C4-2B (cell line): ENCODE data around the gene MSI2.

Source experiments
- H3K27ac ChIP-seq: fragments of 450-650 bp; 2 replicates; pipeline ENCODE4 v1.5.1; 2017
- CTCF ChIP-seq: fragments of 450-650 bp; conservative IDR thresholded peaks from 2 replicates; pipeline ENCODE4 v1.5.1; 2017; ENCODE audit warnings: mild to moderate bottlenecking
- ZFX ChIP-seq: fragments of 450-650 bp; IDR thresholded peaks from 2 replicates; pipeline ENCODE4 v1.6.1; 2017

Gene MSI2

DNA sequence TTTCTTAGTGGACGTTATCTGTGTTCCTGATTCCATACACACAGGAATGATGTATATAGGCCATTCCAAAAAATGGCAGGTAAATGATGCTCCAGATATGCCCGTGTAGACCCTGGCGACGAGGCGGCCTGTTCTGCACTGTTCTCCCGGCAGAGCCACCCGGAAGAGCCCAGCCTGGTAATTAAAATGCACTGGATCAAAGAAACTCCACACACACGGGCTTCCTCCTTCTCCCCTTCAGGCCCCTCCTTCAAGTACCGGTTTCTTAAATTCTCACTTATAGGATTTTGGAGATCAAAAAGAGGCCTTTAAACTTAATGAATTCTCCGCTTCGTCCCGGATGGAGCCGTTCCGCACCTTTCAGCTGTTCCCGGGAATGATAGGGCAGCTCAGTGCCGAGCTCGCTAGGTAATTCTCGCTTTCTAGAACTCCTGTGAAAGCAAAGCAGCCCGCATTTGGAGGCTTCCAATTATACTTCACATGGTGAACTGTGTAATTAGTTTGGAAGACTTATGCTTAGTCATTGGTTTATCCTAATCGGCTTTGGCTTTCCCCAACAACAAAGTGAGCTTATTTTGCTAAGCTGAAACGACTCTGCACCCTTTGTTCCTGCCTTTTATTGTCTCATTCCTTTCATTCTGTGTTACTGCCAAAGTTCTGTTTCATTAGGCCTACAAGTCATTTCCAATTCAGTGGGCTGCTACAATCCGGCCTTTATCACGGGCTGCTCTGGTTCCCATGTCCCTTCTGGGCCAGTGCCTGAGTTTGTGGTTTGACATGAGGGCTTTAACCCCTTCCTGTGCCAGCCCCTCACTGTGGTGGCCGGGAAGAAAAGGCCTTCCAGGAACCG lies 150.0 kb downstream of the MSI2 start:
- peak overlapping the region; percentile 90 for H3K27ac ChIP-seq
- TF ChIP-seq CTCF = no peak
- TF ChIP-seq ZFX = no peak

DNA sequence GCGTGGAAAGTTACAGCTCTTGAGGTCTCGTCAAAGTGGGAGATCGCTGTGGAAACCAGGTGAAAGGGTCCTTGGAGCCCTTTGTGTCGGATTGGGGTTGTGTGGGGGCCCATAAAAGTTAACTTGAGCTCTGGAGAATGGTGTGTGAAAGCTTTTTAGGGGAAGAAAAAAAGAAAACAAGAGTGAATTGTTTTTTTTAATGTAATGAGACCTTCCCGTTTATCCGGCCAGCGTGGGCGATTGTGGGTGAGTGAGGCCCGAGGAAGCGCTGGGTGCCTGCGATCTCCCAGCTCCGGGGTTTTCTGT lies 150.6 kb downstream of the MSI2 start:
- H3K27ac ChIP-seq = peak overlapping the region; percentile 90
- TF ChIP-seq CTCF (no peak), ZFX (no peak)

- TF ChIP-seq CTCF (no peak), ZFX (no peak)
- H3K27ac ChIP-seq = peak overlapping the region; percentile 90
Measured at GRCh38 chr17:57407287-57408070, 151.2 kb downstream of the MSI2 start.

DNA sequence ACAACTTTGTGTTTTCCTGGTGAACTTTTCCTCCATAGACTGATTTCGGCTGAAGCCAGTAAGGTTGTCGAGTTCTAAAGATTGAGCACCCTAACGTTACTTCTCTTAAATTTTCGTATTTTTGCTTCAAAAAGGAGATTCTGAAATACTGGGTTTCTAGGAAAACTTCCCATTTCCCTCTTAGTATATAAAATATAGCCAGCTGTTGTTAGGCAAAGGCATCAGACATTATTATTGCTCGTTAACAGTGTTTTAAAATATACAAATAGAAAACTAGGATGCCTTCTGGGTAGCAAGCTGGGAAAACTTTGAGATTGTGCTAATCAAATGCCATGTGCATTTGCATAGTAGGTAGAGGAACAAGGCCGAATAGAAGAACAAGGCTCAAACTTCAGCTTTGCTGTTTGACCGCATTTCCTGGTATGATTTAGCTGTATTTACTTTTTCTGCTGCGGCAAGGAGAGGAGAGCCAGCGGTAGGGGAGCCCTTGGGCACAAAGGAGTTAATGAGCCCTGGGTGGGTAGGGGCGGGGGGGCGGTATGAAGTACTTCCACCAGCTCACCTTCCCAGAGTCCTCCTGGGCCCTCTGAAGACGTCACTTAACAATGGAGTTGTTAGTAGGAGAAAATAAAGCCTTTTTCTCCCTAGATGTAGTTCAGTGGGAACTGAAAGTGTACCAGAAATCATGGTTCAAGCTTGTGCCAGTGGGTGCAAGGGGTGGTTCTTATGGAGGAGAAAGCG lies 151.9 kb downstream of the MSI2 start:
- TF ChIP-seq ZFX (no peak), CTCF (no peak)
- peak overlapping the region; percentile 90 for H3K27ac ChIP-seq

- TF ChIP-seq CTCF = no peak
- no peak for TF ChIP-seq ZFX
- peak overlapping the region; percentile 45 for H3K27ac ChIP-seq
Measured at GRCh38 chr17:57410169-57410568, 153.8 kb downstream of the MSI2 start.

- TF ChIP-seq CTCF (no peak), ZFX (no peak)
- H3K27ac ChIP-seq = no peak overlapping the region
Measured at GRCh38 chr17:57412520-57413096, 156.3 kb downstream of the MSI2 start.
